Body of pancreas (tissue), 4 donors: ENCODE data around the gene XBP1. TPM values are rescaled to one million over a fixed set of nuclear protein-coding genes. Genes with fewer than 3 reads are reported as not detected.
A peak's percentile ranks its signal among the peaks of the same experiment; 100 is the strongest.

Source experiments
- ATAC-seq: fragments of 150-250 bp; one replicate; pipeline ENCODE4 v1.9.1; 2016
- DNase-seq, 4 donors: peaks; one replicate each; pipeline ENCODE4 v3.0.0-alpha.2; 2019
- H3K27ac ChIP-seq, 4 donors: fragments of 200-600 bp; sonication (generic); 1 replicate in 3 of 4; 2 replicates in 1 of 4; pipeline versions ENCODE4 v1.5.1 to v1.6.1; 2016 to 2019; ENCODE audit warnings: mild to moderate bottlenecking in 1 of 4, mixed read lengths in 1 of 4, moderate library complexity in 1 of 4
- H3K27me3 ChIP-seq, 2 donors: fragments of 200-600 bp; sonication (generic); one replicate each; pipeline ENCODE4 v1.6.0; 2016; ENCODE audit warnings: mild to moderate bottlenecking in 1 of 2
- H3K36me3 ChIP-seq, 2 donors: fragments of 200-600 bp; sonication (generic); replicated peaks in 1 of 2; 2 replicates each; pipeline ENCODE4 v1.5.1; 2016; ENCODE audit warnings: low read depth in 2 of 2; ENCODE audit not compliant: insufficient read depth in 1 of 2
- H3K4me1 ChIP-seq: fragments of 200-600 bp; sonication (generic); one replicate; pipeline ENCODE4 v1.6.0; 2016
- H3K4me3 ChIP-seq, 2 donors: fragments of 200-600 bp; sonication (generic); 1 replicate in 1 of 2; 2 replicates in 1 of 2; pipeline ENCODE4 v1.5.1; 2016 to 2019
- H3K9me3 ChIP-seq, 3 donors: fragments of 200-600 bp; sonication (generic); 1 replicate in 2 of 3; 2 replicates in 1 of 3; pipeline ENCODE4 v1.5.1; 2016
- CTCF ChIP-seq, 7 experiments: fragments of 450-650 bp in 4 of 7; fragments of 200-600 bp in 3 of 7; sonication (generic) in 3 of 7; IDR thresholded peaks; one replicate each; pipeline ENCODE4 v1.5.1; 2016 to 2019; ENCODE audit warnings: antibody characterized with exemption in 7 of 7
- POLR2A ChIP-seq, 3 donors: fragments of 450-650 bp; IDR thresholded peaks; one replicate each; pipeline ENCODE4 v1.6.1; 2016; ENCODE audit warnings: antibody characterized with exemption in 3 of 3, mild to moderate bottlenecking in 2 of 3
- WGBS, 2 donors: methylation state at CpG; one replicate each; pipeline ENCODE4 v1.1.5; 2017; 5-methylcytosine and 5-hydroxymethylcytosine counted together
- intact Hi-C: fragments of 100-400 bp; cut with DNase I; formaldehyde crosslinking; loops from one replicate; pipeline ENCODE4 v1.15.1; 2023
- total RNA-seq, 2 donors: library from RNA; depleted of rRNA; stranded (reverse); fragments of >200 nt; gene quantifications; one replicate each; pipeline ENCODE4 v1.1.0, GENCODE V29; 2016

Gene XBP1
- total RNA-seq, 2 donors from 2014 or later, result 642 to 771 TPM

- WGBS, 2 donors, result 32 to 50% methylated on average over 4 of the region's 4 CpGs
- Histone ChIP-seq H3K36me3 (peaks cover 6 to 16% of the 10 kb centered on the region in 2 donors), H3K4me3 (no peak overlapping the region), H3K9me3 (no peaks in the 10 kb centered on the region), H3K4me1 (peaks cover 28% of the 10 kb centered on the region), H3K27me3 (no peaks in the 10 kb centered on the region), H3K27ac (peak overlapping the region; percentile 4 to 53 (median 38))
- DNase-seq (peak in 1 of 4 donors; percentile 10), ATAC-seq (peak; percentile 27)
- intact Hi-C loops, result loop anchor here (10.0 kb wide), 1 partner anchor 51 kb away; no protein-coding TSS in a partner anchor
- TF ChIP-seq POLR2A (IDR thresholded peaks at IDR 0.05), result no peak
- no peak for TF ChIP-seq CTCF (IDR thresholded peaks at IDR 0.05)
Observed at GRCh38 chr22:28783786-28784671, 16.3 kb downstream of the XBP1 start.

GRCh38 chr22:28780296-28780695 lies 20.1 kb downstream of the XBP1 start:
- Histone ChIP-seq H3K36me3 (peaks cover 6 to 12% of the 10 kb centered on the region in 2 donors), H3K9me3 (no peaks in the 10 kb centered on the region), H3K27ac (no peak overlapping the region), H3K27me3 (no peaks in the 10 kb centered on the region), H3K4me3 (no peak overlapping the region), H3K4me1 (peaks cover 31% of the 10 kb centered on the region)
- no peak for ATAC-seq
- intact Hi-C loops, result loop anchor here (10.0 kb wide), 1 partner anchor 55 kb away; no protein-coding TSS in a partner anchor
- TF ChIP-seq POLR2A (IDR thresholded peaks at IDR 0.05) (no peak), CTCF (IDR thresholded peaks at IDR 0.05) (no peak)
- DNase-seq, result no peak
- WGBS, 2 donors, result 87 to 100% methylated on average over 1 of the region's 1 CpG

- Histone ChIP-seq H3K9me3 (no peaks in the 10 kb centered on the region), H3K27ac (no peak overlapping the region), H3K4me1 (peaks cover 34% of the 10 kb centered on the region), H3K27me3 (no peaks in the 10 kb centered on the region), H3K4me3 (no peak overlapping the region), H3K36me3 (peaks cover 6 to 7% of the 10 kb centered on the region in 2 donors)
- TF ChIP-seq POLR2A (IDR thresholded peaks at IDR 0.05) (no peak), CTCF (IDR thresholded peaks at IDR 0.05) (no peak)
- WGBS, 2 donors, result 61 to 72% methylated on average over 5 of the region's 5 CpGs
- no peak for ATAC-seq
- DNase-seq, result no peak
- intact Hi-C loops, result loop anchor here (10.0 kb wide), 1 partner anchor 55 kb away; no protein-coding TSS in a partner anchor
Observed at GRCh38 chr22:28779833-28780232, 20.5 kb downstream of the XBP1 start.

GRCh38 chr22:28774378-28774777 lies 26.0 kb downstream of the XBP1 start:
- Histone ChIP-seq H3K9me3 (no peaks in the 10 kb centered on the region), H3K36me3 (no peaks in the 10 kb centered on the region), H3K4me3 (no peak overlapping the region), H3K4me1 (peaks cover 29% of the 10 kb centered on the region), H3K27ac (no peak overlapping the region), H3K27me3 (no peaks in the 10 kb centered on the region)
- DNase-seq (no peak), ATAC-seq (no peak)
- TF ChIP-seq POLR2A (IDR thresholded peaks at IDR 0.05) (no peak), CTCF (IDR thresholded peaks at IDR 0.05) (no peak)
- intact Hi-C loops, result no loop called here
- 73 to 87% methylated on average over 1 of the region's 1 CpG for WGBS, 2 donors
